Ishikawa (cell line): Measurements from ENCODE around the gene CCDC51.

Experiments used
- CEBPB ChIP-seq: IDR thresholded peaks from 2 replicates; pipeline ENCODE4 v1.6.1; 2012
- CREB1 ChIP-seq: IDR thresholded peaks from 2 replicates; pipeline ENCODE4 v1.6.1; 2012; ENCODE audit warnings: low read depth
- EGR1 ChIP-seq: IDR thresholded peaks from 2 replicates; pipeline ENCODE4 v1.6.1; 2012
- EP300 ChIP-seq: IDR thresholded peaks from 2 replicates; pipeline ENCODE4 v1.6.1; 2012; ENCODE audit warnings: borderline replicate concordance
- FOXM1 ChIP-seq: IDR thresholded peaks from 2 replicates; pipeline ENCODE4 v1.6.1; 2012; ENCODE audit warnings: low read depth, borderline replicate concordance
- NFIC ChIP-seq: IDR thresholded peaks from 2 replicates; pipeline ENCODE4 v1.6.1; 2012
- RAD21 ChIP-seq: IDR thresholded peaks from 2 replicates; pipeline ENCODE4 v1.6.1; 2012; ENCODE audit warnings: low read depth
- TAF1 ChIP-seq: IDR thresholded peaks from 2 replicates; pipeline ENCODE4 v1.6.1; 2012; ENCODE audit warnings: low read depth, mild to moderate bottlenecking
- TCF12 ChIP-seq: IDR thresholded peaks from 2 replicates; pipeline ENCODE4 v1.6.1; 2012; ENCODE audit warnings: low read depth
- TEAD4 ChIP-seq: IDR thresholded peaks from 2 replicates; pipeline ENCODE4 v1.6.1; 2012
- YY1 ChIP-seq: IDR thresholded peaks from 2 replicates; pipeline ENCODE4 v1.6.1; 2012; ENCODE audit warnings: low read depth
- ZBTB7A ChIP-seq: IDR thresholded peaks from 2 replicates; pipeline ENCODE4 v1.6.1; 2012; ENCODE audit warnings: low read depth
- TF ChIP-seq, protein P1 (sequence below): IDR thresholded peaks from 2 replicates; pipeline ENCODE4 v1.6.1; 2012; ENCODE audit warnings: low read depth, mild to moderate bottlenecking
- TF ChIP-seq, protein P2 (sequence below): IDR thresholded peaks from 2 replicates; pipeline ENCODE4 v1.6.1; 2012
- TF ChIP-seq, protein P3 (sequence below): IDR thresholded peaks from 2 replicates; pipeline ENCODE4 v1.6.1; 2012

The CCDC51 gene

DNA sequence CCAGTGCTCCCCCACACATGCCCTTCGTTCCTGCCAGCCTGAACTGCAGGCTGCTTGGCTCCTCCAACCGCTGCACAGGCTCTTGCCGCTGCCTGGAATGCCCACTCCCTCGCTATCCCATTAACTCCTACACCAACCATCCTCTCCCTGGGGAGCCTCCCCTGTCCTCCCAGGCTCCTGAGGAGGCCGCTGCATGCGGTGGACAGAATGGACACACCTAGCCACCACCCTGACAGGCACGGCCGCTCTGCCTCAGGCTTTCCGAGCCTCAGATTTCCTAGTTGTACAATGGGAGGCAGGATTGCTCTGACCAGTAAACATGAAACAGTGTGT lies 12.3 kb downstream of the CCDC51 start:
- TF ChIP-seq RAD21 (no peak), TEAD4 (no peak), TAF1 (no peak), FOXM1 (no peak), CREB1 (no peak), YY1 (no peak), NFIC (no peak), EP300 (no peak), ZBTB7A (no peak), TCF12 (no peak), CEBPB (no peak), EGR1 (no peak)
- TF ChIP-seq, protein P1, sequence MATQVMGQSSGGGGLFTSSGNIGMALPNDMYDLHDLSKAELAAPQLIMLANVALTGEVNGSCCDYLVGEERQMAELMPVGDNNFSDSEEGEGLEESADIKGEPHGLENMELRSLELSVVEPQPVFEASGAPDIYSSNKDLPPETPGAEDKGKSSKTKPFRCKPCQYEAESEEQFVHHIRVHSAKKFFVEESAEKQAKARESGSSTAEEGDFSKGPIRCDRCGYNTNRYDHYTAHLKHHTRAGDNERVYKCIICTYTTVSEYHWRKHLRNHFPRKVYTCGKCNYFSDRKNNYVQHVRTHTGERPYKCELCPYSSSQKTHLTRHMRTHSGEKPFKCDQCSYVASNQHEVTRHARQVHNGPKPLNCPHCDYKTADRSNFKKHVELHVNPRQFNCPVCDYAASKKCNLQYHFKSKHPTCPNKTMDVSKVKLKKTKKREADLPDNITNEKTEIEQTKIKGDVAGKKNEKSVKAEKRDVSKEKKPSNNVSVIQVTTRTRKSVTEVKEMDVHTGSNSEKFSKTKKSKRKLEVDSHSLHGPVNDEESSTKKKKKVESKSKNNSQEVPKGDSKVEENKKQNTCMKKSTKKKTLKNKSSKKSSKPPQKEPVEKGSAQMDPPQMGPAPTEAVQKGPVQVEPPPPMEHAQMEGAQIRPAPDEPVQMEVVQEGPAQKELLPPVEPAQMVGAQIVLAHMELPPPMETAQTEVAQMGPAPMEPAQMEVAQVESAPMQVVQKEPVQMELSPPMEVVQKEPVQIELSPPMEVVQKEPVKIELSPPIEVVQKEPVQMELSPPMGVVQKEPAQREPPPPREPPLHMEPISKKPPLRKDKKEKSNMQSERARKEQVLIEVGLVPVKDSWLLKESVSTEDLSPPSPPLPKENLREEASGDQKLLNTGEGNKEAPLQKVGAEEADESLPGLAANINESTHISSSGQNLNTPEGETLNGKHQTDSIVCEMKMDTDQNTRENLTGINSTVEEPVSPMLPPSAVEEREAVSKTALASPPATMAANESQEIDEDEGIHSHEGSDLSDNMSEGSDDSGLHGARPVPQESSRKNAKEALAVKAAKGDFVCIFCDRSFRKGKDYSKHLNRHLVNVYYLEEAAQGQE = no peak
- TF ChIP-seq, protein P2, sequence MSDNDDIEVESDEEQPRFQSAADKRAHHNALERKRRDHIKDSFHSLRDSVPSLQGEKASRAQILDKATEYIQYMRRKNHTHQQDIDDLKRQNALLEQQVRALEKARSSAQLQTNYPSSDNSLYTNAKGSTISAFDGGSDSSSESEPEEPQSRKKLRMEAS = no peak
- TF ChIP-seq, protein P3, sequence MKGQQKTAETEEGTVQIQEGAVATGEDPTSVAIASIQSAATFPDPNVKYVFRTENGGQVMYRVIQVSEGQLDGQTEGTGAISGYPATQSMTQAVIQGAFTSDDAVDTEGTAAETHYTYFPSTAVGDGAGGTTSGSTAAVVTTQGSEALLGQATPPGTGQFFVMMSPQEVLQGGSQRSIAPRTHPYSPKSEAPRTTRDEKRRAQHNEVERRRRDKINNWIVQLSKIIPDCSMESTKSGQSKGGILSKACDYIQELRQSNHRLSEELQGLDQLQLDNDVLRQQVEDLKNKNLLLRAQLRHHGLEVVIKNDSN = no peak

DNA sequence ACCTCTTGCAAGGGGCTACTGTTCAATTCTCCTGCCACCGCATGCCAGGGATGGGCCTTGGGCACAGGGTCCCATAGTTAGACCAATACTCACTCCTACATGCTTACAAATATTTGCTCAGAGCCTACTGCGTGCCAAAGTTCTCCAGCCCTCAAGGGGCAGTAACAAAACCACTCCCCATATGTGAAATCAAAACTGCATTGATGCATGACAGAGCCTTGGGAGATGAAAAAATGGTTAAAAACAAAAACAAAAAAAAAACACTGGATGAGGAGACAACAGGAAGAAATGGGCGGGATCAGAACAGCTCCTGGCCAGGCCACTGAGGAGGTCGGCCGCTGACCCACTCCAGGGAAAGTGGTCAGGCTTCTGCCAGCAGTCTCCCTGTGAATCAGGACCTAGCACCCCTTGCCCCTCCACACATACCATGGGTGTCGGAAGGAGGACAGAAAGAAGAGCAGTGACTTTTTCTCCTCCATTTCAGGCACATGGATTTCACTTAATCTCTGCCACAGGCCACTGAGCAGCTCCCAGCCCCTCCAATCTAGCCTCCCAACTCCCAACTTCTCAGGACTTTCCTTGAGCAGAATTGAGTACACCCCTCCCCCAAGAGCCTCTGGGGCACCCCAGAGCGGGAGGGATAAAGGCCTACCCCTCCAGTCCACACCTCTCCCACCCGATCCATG lies 12.8 kb downstream of the CCDC51 start:
- TF ChIP-seq ZBTB7A (no peak), NFIC (no peak), RAD21 (no peak), TEAD4 (no peak), CEBPB (no peak), TCF12 (no peak), YY1 (no peak), CREB1 (no peak), EP300 (no peak), TAF1 (no peak), EGR1 (no peak), FOXM1 (no peak)
- TF ChIP-seq, protein P3 = no peak
- TF ChIP-seq, protein P2 = no peak
- TF ChIP-seq, protein P1 = no peak

- no peak for TF ChIP-seq CEBPB
- no peak for TF ChIP-seq EP300
- no peak for TF ChIP-seq TCF12
- no peak for TF ChIP-seq FOXM1
- TF ChIP-seq EGR1 = no peak
- no peak for TF ChIP-seq RAD21
- TF ChIP-seq, protein P2 = no peak
- no peak for TF ChIP-seq ZBTB7A
- TF ChIP-seq YY1 = no peak
- no peak for TF ChIP-seq TEAD4
- TF ChIP-seq, protein P1 = no peak
- TF ChIP-seq TAF1 = no peak
- TF ChIP-seq CREB1 = no peak
- no peak for TF ChIP-seq NFIC
- TF ChIP-seq, protein P3 = no peak
Observed at GRCh38 chr3:48426401-48426909, 13.5 kb downstream of the CCDC51 start.

GRCh38 chr3:48425281-48425812 lies 14.6 kb downstream of the CCDC51 start:
- TF ChIP-seq TEAD4 = no peak
- no peak for TF ChIP-seq ZBTB7A
- TF ChIP-seq, protein P3 = no peak
- TF ChIP-seq EGR1 = no peak
- TF ChIP-seq, protein P2 = peak; percentile 41; the same call in 1 of the 2 replicates
- no peak for TF ChIP-seq CEBPB
- no peak for TF ChIP-seq TAF1
